SHP77 treated with DMSO at 0.1 percent for 48 hours (cell line): ENCODE measurements around the gene PCAT6.

Source experiments
- DNase-seq: peaks from one replicate; lab custom pipeline; 2025; lab: John Stamatoyannopoulos, UW

The PCAT6 gene

GRCh38 chr1:202848191-202848542, 37.4 kb downstream of the PCAT6 start:
- DNase-seq, result no peak

- DNase-seq, result no peak
These were observed 40.0 kb downstream of the PCAT6 start for GRCh38 chr1:202850593-202851362.

- no peak for DNase-seq
These were observed 41.6 kb downstream of the PCAT6 start for GRCh38 chr1:202852163-202852904.

GRCh38 chr1:202854787-202855186, 44.0 kb downstream of the PCAT6 start:
- no peak for DNase-seq

GRCh38 chr1:202856014-202856413, 45.3 kb downstream of the PCAT6 start:
- no peak for DNase-seq

GRCh38 chr1:202857136-202857610, 46.4 kb downstream of the PCAT6 start:
- DNase-seq, result no peak

- DNase-seq, result no peak
These were observed 47.6 kb downstream of the PCAT6 start for GRCh38 chr1:202858331-202858730.

GRCh38 chr1:202858789-202859414, 48.1 kb downstream of the PCAT6 start:
- no peak for DNase-seq

- no peak for DNase-seq
These were observed 50.1 kb downstream of the PCAT6 start for GRCh38 chr1:202860744-202861419.
